GM12878 (cell line): ENCODE results near the gene KIAA1217. TPM values are rescaled to one million over a fixed set of nuclear protein-coding genes. Genes with fewer than 3 reads are reported as not detected.

ENCODE experiments used
- ATAC-seq: fragments of 200-7000 bp; cut with Tn5 transposase; 3 replicates; pipeline ENCODE4 v1.9.1; 2020; ENCODE audit warnings: mild to moderate bottlenecking, moderate library complexity
- BruUV-seq: library from RNA; stranded (reverse); fragments of 400-500 nt; replicated peaks from 2 replicates; lab custom pipeline; 2021; lab: Mats Ljungman, UMichigan
- CTCF ChIA-PET: fragments of 300-600 bp; sonication (Branson Sonifier 250); formaldehyde crosslinking; extraction: SDS; loops from one replicate; lab custom pipeline; 2021; ENCODE audit warnings: inconsistent platforms; lab: Yijun Ruan, JAX
- POLR2A ChIA-PET: fragments of 350-600 bp; formaldehyde crosslinking; extraction: SDS; loops from one replicate; lab custom pipeline; 2021; ENCODE audit warnings: inconsistent platforms; lab: Charles Lee
- RAD21 ChIA-PET: fragments of 300-600 bp; sonication (Branson Sonifier 250); formaldehyde crosslinking; loops from one replicate; lab custom pipeline; 2023; ENCODE audit warnings: antibody characterized with exemption; ENCODE audit not compliant: unreplicated experiment; lab: Charles Lee
- SMC1A ChIA-PET: fragments of 300-600 bp; sonication (Branson Sonifier 250); formaldehyde crosslinking; loops from one replicate; lab custom pipeline; 2023; ENCODE audit not compliant: unreplicated experiment, uncharacterized antibody; lab: Charles Lee
- DNase-seq: peaks from one replicate; pipeline ENCODE4 v3.0.0-alpha.2; 2011; ENCODE audit warnings: low read depth, low spot score
- FAIRE-seq: peaks from 3 replicates; lab custom pipeline; 2011; peaks lifted over from hg19 to GRCh38; lab: Jason Lieb, UNC
- H2AFZ ChIP-seq: 2 replicates; pipeline ENCODE4 v1.6.0; 2011; ENCODE audit warnings: low read depth, low read length, control low read depth; ENCODE audit not compliant: control insufficient read depth
- H3K27ac ChIP-seq: 2 replicates; pipeline ENCODE4 v1.5.1; 2011; ENCODE audit warnings: control low read depth; ENCODE audit not compliant: control insufficient read depth, insufficient read depth
- H3K27me3 ChIP-seq, 2 experiments: replicated peaks in 1 of 2; 2 replicates each; pipeline versions ENCODE4 v1.6.0 to v1.6.1; 2011; ENCODE audit warnings: low read length in 1 of 2; ENCODE audit not compliant: control insufficient read depth in 2 of 2, insufficient read depth in 2 of 2
- H3K36me3 ChIP-seq, 2 experiments: 2 replicates each; pipeline ENCODE4 v1.5.1; 2011; ENCODE audit warnings: low read length in 1 of 2; ENCODE audit not compliant: control insufficient read depth in 2 of 2, insufficient read depth in 2 of 2
- H3K4me1 ChIP-seq: 2 replicates; pipeline ENCODE4 v1.6.1; 2011; ENCODE audit warnings: mild to moderate bottlenecking, low read length, moderate library complexity, mixed read lengths; ENCODE audit not compliant: control insufficient read depth, insufficient read depth
- H3K4me2 ChIP-seq: 2 replicates; pipeline ENCODE4 v1.6.0; 2011; ENCODE audit warnings: control low read depth; ENCODE audit not compliant: control insufficient read depth, insufficient read depth
- H3K4me3 ChIP-seq: fragments of 200-600 bp; sonication (generic); 2 replicates; pipeline ENCODE4 v1.5.1; 2016
- H3K79me2 ChIP-seq: 2 replicates; pipeline ENCODE4 v1.6.0; 2011; ENCODE audit warnings: low read length; ENCODE audit not compliant: control insufficient read depth, insufficient read depth
- H3K9ac ChIP-seq: 2 replicates; pipeline ENCODE4 v1.8.0; 2011; ENCODE audit warnings: low read length, control low read depth, mixed read lengths; ENCODE audit not compliant: control insufficient read depth, insufficient read depth
- H3K9me3 ChIP-seq: replicated peaks from 3 replicates; pipeline ENCODE4 v1.5.1; 2011; ENCODE audit warnings: mild to moderate bottlenecking, low read length; ENCODE audit not compliant: control insufficient read depth, insufficient read depth
- H4K20me1 ChIP-seq: 2 replicates; pipeline ENCODE4 v1.6.0; 2011; ENCODE audit not compliant: control insufficient read depth, insufficient read depth
- BMI1 ChIP-seq: fragments of 450-650 bp; IDR thresholded peaks from 2 replicates; pipeline ENCODE4 v1.6.1; 2016; ENCODE audit warnings: mild to moderate bottlenecking, moderate library complexity, borderline replicate concordance
- EZH2 ChIP-seq: IDR thresholded peaks from 2 replicates; pipeline ENCODE4 v1.6.1; 2012; ENCODE audit warnings: low read depth, mild to moderate bottlenecking, control low read depth, inconsistent platforms, low read length, borderline replicate concordance; ENCODE audit not compliant: control insufficient read depth
- HDGF ChIP-seq: fragments of 450-650 bp; IDR thresholded peaks from 2 replicates; pipeline ENCODE4 v1.6.1; 2016; ENCODE audit warnings: antibody characterized with exemption
- IKZF1 ChIP-seq: fragments of 450-650 bp; conservative IDR thresholded peaks from 2 replicates; pipeline ENCODE4 v1.6.1; 2017; ENCODE audit warnings: antibody characterized with exemption, mild to moderate bottlenecking
- KAT2A ChIP-seq: conservative IDR thresholded peaks from 2 replicates; pipeline ENCODE4 v1.6.1; 2011; ENCODE audit warnings: low read depth, low read length; ENCODE audit not compliant: control insufficient read depth
- SRF ChIP-seq, 2 experiments: IDR thresholded peaks; 2 replicates each; pipeline ENCODE4 v1.6.1; 2011; ENCODE audit warnings: low read depth in 2 of 2, low read length in 2 of 2, mild to moderate bottlenecking in 1 of 2, moderate library complexity in 1 of 2
- USF1 ChIP-seq: IDR thresholded peaks from 2 replicates; pipeline ENCODE4 v1.6.1; 2011; ENCODE audit warnings: borderline replicate concordance, low read depth, mild to moderate bottlenecking, moderate library complexity, mixed read lengths, low read length; ENCODE audit not compliant: insufficient read depth; ENCODE audit errors: extremely low read length
- WGBS: methylation state at CpG from one replicate; pipeline ENCODE4 v1.1.6; 2016; ENCODE audit warnings: low lambda C conversion rate; ENCODE audit not compliant: insufficient replicate concordance, insufficient coverage; ENCODE audit errors: missing lambda C conversion rate; 5-methylcytosine and 5-hydroxymethylcytosine counted together
- in situ Hi-C: fragments of 300-500 bp; cut with MboI; formaldehyde crosslinking; loops from 9 replicates; pipeline ENCODE4 v1.14.3; 2018; ENCODE audit warnings: mixed read lengths
- intact Hi-C: fragments of 100-400 bp; cut with micrococcal nuclease; formaldehyde crosslinking; loops from one replicate; pipeline ENCODE4 v1.14.2; 2022; ENCODE audit not compliant: unreplicated experiment
- polyA plus RNA-seq, 11 experiments: library from polyadenylated mRNA; depleted of rRNA in 4 of 11; unstranded in 6 of 11; stranded (reverse) in 5 of 11; fragments of >200 nt; fragmentation: Nextera tagmentation in 4 of 11; fragmentation: Illumina TruSeq in 1 of 11; extraction: Ambion mirVana in 4 of 11; extraction: Trizol in 1 of 11; gene quantifications; 1 replicate in 1 of 11; 2 replicates in 10 of 11; pipeline versions ENCODE4 v1.2.1 to v1.2.3, GENCODE V29; 2011 to 2016; ENCODE audit warnings: inconsistent platforms in 2 of 11, missing spikeins in 2 of 11, low read depth in 1 of 11
- total RNA-seq, 4 experiments: library from RNA; depleted of rRNA in 3 of 4; stranded (reverse); fragments of >200 nt in 3 of 4; fragmentation: Illumina TruSeq in 1 of 4; extraction: Trizol in 1 of 4; gene quantifications; 2 replicates each; pipeline versions ENCODE4 v1.2.1 to v1.2.3, GENCODE V29; 2013 to 2021
- TF ChIP-seq, protein P1 (sequence below): fragments of 450-650 bp; IDR thresholded peaks from 2 replicates; pipeline ENCODE4 v1.6.1; 2017; ENCODE audit warnings: mild to moderate bottlenecking, low read depth, inconsistent platforms; ENCODE audit not compliant: poor library complexity, severe bottlenecking
- TF ChIP-seq, protein P2 (sequence below): IDR thresholded peaks from 2 replicates; pipeline ENCODE4 v1.6.1; 2012; ENCODE audit warnings: mild to moderate bottlenecking, low read depth, low read length

Gene KIAA1217
- total and polyA plus RNA-seq, 10 of the 15 experiments (the other 5 are each of a cell fraction or from before 2014, with no cell fraction given), result 0.57 to 3.8 (median 2.1) TPM

DNA sequence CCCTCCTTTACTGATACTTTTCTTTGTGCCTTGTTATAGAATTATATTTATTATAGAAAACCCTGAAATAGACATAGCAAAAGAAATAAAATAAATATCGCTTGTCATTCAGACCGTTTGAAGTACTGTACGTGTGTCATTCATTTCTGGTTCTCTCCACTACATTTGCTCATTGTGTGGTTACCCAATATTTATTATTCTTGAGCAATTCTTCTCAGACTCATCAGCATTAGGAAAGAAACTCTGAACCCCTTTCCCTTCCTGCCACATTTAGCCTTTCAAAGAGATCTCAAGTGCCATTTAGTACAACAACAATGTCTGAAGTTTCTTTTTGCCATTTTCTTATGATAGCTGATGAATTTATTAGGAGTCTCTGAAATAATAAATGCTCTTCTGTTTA, 154.1 kb downstream of the KIAA1217 start:
- Histone ChIP-seq H3K4me1 (no peaks in the 10 kb centered on the region), H2AFZ (no peak overlapping the region), H3K9me3 (no peaks in the 10 kb centered on the region), H3K27ac (no peak overlapping the region), H4K20me1 (no peaks in the 10 kb centered on the region), H3K36me3 (no peaks in the 10 kb centered on the region), H3K9ac (no peak overlapping the region), H3K27me3 (no peaks in the 10 kb centered on the region), H3K4me2 (no peak overlapping the region), H3K4me3 (no peak overlapping the region), H3K79me2 (no peaks in the 10 kb centered on the region)
- in situ Hi-C loops (loop anchor here (5.0 kb wide), 1 partner anchor 381 kb away; no protein-coding TSS in a partner anchor), intact Hi-C loops (no loop called here)
- POLR2A ChIA-PET, result no interaction called here
- SMC1A ChIA-PET, result interaction anchor here (0.8 to 4.4 kb wide), 10 partner anchors 10 to 369 kb away, joined by 3 to 24 read pairs (median 6); no protein-coding TSS in a partner anchor
- no peak for DNase-seq
- CTCF ChIA-PET, result interaction anchor here (0.6 to 2.1 kb wide), 8 partner anchors 11 to 369 kb away, joined by 3 to 14 read pairs (median 4); no protein-coding TSS in a partner anchor
- FAIRE-seq, result no peak
- no peak for TF ChIP-seq KAT2A
- TF ChIP-seq IKZF1, result no peak
- TF ChIP-seq USF1, result no peak
- no peak for TF ChIP-seq SRF (IDR thresholded peaks at IDR 0.05; ENCODE audit: low read depth in 2 of 2, low read length in 2 of 2)
- ATAC-seq, result no peak
- BruUV-seq, result no TSS peak
- RAD21 ChIA-PET, result interaction anchor here (0.9 to 2.0 kb wide), 6 partner anchors 20 to 369 kb away, joined by 3 to 5 read pairs (median 3); partner anchors contain the start of gene KIAA1217
- WGBS, result 38% methylated on average over 3 of the region's 3 CpGs

- intact Hi-C loops (no loop called here), in situ Hi-C loops (no loop called here)
- Histone ChIP-seq H3K9me3 (no peaks in the 10 kb centered on the region; the same call in 2 of the 3 replicates), H3K4me1 (no peaks in the 10 kb centered on the region), H2AFZ (no peak overlapping the region), H3K79me2 (no peaks in the 10 kb centered on the region), H4K20me1 (no peaks in the 10 kb centered on the region), H3K27me3 (no peaks in the 10 kb centered on the region), H3K4me2 (no peak overlapping the region), H3K4me3 (no peak overlapping the region), H3K27ac (no peak overlapping the region), H3K9ac (no peak overlapping the region), H3K36me3 (no peaks in the 10 kb centered on the region)
- ChIA-PET RAD21 (no interaction called here), SMC1A (interaction anchor here (1.0 to 3.2 kb wide), 7 partner anchors 10 to 141 kb away, joined by 3 to 11 read pairs (median 5); no protein-coding TSS in a partner anchor), POLR2A (interaction anchor here (0.7 to 2.9 kb wide), 3 partner anchors 11 to 24 kb away, joined by 3 to 9 read pairs (median 4); no protein-coding TSS in a partner anchor), CTCF (interaction anchor here (1.0 to 1.5 kb wide), 5 partner anchors 8 to 137 kb away, joined by 3 to 5 read pairs (median 3); no protein-coding TSS in a partner anchor)
- BruUV-seq, result no TSS peak
- 30% methylated on average over 1 of the region's 1 CpG for WGBS
- ATAC-seq (no peak), DNase-seq (no peak), FAIRE-seq (no peak)
- TF ChIP-seq EZH2, result no peak
- TF ChIP-seq, protein P1, sequence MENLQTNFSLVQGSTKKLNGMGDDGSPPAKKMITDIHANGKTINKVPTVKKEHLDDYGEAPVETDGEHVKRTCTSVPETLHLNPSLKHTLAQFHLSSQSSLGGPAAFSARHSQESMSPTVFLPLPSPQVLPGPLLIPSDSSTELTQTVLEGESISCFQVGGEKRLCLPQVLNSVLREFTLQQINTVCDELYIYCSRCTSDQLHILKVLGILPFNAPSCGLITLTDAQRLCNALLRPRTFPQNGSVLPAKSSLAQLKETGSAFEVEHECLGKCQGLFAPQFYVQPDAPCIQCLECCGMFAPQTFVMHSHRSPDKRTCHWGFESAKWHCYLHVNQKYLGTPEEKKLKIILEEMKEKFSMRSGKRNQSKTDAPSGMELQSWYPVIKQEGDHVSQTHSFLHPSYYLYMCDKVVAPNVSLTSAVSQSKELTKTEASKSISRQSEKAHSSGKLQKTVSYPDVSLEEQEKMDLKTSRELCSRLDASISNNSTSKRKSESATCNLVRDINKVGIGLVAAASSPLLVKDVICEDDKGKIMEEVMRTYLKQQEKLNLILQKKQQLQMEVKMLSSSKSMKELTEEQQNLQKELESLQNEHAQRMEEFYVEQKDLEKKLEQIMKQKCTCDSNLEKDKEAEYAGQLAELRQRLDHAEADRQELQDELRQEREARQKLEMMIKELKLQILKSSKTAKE, result no peak
- TF ChIP-seq BMI1, result no peak
- TF ChIP-seq, protein P2, sequence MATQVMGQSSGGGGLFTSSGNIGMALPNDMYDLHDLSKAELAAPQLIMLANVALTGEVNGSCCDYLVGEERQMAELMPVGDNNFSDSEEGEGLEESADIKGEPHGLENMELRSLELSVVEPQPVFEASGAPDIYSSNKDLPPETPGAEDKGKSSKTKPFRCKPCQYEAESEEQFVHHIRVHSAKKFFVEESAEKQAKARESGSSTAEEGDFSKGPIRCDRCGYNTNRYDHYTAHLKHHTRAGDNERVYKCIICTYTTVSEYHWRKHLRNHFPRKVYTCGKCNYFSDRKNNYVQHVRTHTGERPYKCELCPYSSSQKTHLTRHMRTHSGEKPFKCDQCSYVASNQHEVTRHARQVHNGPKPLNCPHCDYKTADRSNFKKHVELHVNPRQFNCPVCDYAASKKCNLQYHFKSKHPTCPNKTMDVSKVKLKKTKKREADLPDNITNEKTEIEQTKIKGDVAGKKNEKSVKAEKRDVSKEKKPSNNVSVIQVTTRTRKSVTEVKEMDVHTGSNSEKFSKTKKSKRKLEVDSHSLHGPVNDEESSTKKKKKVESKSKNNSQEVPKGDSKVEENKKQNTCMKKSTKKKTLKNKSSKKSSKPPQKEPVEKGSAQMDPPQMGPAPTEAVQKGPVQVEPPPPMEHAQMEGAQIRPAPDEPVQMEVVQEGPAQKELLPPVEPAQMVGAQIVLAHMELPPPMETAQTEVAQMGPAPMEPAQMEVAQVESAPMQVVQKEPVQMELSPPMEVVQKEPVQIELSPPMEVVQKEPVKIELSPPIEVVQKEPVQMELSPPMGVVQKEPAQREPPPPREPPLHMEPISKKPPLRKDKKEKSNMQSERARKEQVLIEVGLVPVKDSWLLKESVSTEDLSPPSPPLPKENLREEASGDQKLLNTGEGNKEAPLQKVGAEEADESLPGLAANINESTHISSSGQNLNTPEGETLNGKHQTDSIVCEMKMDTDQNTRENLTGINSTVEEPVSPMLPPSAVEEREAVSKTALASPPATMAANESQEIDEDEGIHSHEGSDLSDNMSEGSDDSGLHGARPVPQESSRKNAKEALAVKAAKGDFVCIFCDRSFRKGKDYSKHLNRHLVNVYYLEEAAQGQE, result no peak
- TF ChIP-seq HDGF, result no peak
Observed at GRCh38 chr10:24367688-24368087, 158.8 kb downstream of the KIAA1217 start.
